Neural cell (in vitro differentiated cells): Measurements from ENCODE around the gene RAD54L2.
"Not testable (repeated sequence)": the region's sequence is repeated elsewhere in the genome, so short reads cannot be mapped to it uniquely, and the experiment has no call there.

Experiments
- EP300 ChIP-seq: fragments of 450-650 bp; conservative IDR thresholded peaks from 2 replicates; pipeline ENCODE4 v1.6.1; 2014; ENCODE audit warnings: antibody characterized with exemption, mild to moderate bottlenecking, moderate library complexity; ENCODE audit not compliant: poor library complexity, severe bottlenecking
- EZH2 ChIP-seq: fragments of 200-600, 300-800 bp; shearing (Covaris generic), sonication (generic); IDR thresholded peaks from 2 replicates; pipeline ENCODE4 v1.6.1; 2014; ENCODE audit warnings: antibody characterized with exemption, low read length, borderline replicate concordance, mild to moderate bottlenecking; ENCODE audit not compliant: insufficient read depth, poor library complexity, severe bottlenecking
- POLR2AphosphoS5 ChIP-seq: IDR thresholded peaks from 2 replicates; pipeline ENCODE4 v1.6.1; 2012
- RAD21 ChIP-seq: fragments of 450-650 bp; conservative IDR thresholded peaks from 2 replicates; pipeline ENCODE4 v1.6.1; 2014; ENCODE audit warnings: antibody characterized with exemption, mild to moderate bottlenecking, moderate library complexity
- SMC3 ChIP-seq: fragments of 450-650 bp; conservative IDR thresholded peaks from 2 replicates; pipeline ENCODE4 v1.6.1; 2014; ENCODE audit warnings: antibody characterized with exemption, mild to moderate bottlenecking, moderate library complexity; ENCODE audit not compliant: poor library complexity
- TAF1 ChIP-seq: IDR thresholded peaks from 2 replicates; pipeline ENCODE4 v1.6.1; 2012; ENCODE audit warnings: low read depth
- TF ChIP-seq, protein P1 (sequence below): fragments of 450-650 bp; IDR thresholded peaks from 2 replicates; pipeline ENCODE4 v1.5.1; 2014; ENCODE audit warnings: antibody characterized with exemption, mild to moderate bottlenecking, moderate library complexity; ENCODE audit not compliant: poor library complexity, severe bottlenecking
- TF ChIP-seq, protein P2 (sequence below): IDR thresholded peaks from 2 replicates; pipeline ENCODE4 v1.6.1; 2012; ENCODE audit warnings: borderline replicate concordance

GRCh38 chr3:51542596-51542995 is 4.1 kb downstream of the RAD54L2 start:
- TF ChIP-seq, protein P1, sequence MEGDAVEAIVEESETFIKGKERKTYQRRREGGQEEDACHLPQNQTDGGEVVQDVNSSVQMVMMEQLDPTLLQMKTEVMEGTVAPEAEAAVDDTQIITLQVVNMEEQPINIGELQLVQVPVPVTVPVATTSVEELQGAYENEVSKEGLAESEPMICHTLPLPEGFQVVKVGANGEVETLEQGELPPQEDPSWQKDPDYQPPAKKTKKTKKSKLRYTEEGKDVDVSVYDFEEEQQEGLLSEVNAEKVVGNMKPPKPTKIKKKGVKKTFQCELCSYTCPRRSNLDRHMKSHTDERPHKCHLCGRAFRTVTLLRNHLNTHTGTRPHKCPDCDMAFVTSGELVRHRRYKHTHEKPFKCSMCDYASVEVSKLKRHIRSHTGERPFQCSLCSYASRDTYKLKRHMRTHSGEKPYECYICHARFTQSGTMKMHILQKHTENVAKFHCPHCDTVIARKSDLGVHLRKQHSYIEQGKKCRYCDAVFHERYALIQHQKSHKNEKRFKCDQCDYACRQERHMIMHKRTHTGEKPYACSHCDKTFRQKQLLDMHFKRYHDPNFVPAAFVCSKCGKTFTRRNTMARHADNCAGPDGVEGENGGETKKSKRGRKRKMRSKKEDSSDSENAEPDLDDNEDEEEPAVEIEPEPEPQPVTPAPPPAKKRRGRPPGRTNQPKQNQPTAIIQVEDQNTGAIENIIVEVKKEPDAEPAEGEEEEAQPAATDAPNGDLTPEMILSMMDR = not testable (repeated sequence)
- not testable (repeated sequence) for TF ChIP-seq EP300, POLR2AphosphoS5, TAF1, RAD21, SMC3, EZH2
- TF ChIP-seq, protein P2, sequence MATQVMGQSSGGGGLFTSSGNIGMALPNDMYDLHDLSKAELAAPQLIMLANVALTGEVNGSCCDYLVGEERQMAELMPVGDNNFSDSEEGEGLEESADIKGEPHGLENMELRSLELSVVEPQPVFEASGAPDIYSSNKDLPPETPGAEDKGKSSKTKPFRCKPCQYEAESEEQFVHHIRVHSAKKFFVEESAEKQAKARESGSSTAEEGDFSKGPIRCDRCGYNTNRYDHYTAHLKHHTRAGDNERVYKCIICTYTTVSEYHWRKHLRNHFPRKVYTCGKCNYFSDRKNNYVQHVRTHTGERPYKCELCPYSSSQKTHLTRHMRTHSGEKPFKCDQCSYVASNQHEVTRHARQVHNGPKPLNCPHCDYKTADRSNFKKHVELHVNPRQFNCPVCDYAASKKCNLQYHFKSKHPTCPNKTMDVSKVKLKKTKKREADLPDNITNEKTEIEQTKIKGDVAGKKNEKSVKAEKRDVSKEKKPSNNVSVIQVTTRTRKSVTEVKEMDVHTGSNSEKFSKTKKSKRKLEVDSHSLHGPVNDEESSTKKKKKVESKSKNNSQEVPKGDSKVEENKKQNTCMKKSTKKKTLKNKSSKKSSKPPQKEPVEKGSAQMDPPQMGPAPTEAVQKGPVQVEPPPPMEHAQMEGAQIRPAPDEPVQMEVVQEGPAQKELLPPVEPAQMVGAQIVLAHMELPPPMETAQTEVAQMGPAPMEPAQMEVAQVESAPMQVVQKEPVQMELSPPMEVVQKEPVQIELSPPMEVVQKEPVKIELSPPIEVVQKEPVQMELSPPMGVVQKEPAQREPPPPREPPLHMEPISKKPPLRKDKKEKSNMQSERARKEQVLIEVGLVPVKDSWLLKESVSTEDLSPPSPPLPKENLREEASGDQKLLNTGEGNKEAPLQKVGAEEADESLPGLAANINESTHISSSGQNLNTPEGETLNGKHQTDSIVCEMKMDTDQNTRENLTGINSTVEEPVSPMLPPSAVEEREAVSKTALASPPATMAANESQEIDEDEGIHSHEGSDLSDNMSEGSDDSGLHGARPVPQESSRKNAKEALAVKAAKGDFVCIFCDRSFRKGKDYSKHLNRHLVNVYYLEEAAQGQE = not testable (repeated sequence)
